Activated CD4-positive, CD25-positive, alpha-beta regulatory T cell treated with anti-CD3 and anti-CD28 coated beads, Interleukin-2, amount 50 U/mL, for 24 hours (primary cell): ENCODE measurements around the gene RCAN3.
A peak's percentile ranks its signal among the peaks of the same experiment; 100 is the strongest.
"Not testable (repeated sequence)": the region's sequence is repeated elsewhere in the genome, so short reads cannot be mapped to it uniquely, and the experiment has no call there.

ENCODE experiments used
- ATAC-seq, 2 donors: fragments of 150-1000 bp; cut with Tn5 transposase; one replicate each; pipeline ENCODE4 v1.10.0; 2021; ENCODE audit warnings: mild to moderate bottlenecking in 1 of 2, moderate library complexity in 1 of 2

The RCAN3 gene

DNA sequence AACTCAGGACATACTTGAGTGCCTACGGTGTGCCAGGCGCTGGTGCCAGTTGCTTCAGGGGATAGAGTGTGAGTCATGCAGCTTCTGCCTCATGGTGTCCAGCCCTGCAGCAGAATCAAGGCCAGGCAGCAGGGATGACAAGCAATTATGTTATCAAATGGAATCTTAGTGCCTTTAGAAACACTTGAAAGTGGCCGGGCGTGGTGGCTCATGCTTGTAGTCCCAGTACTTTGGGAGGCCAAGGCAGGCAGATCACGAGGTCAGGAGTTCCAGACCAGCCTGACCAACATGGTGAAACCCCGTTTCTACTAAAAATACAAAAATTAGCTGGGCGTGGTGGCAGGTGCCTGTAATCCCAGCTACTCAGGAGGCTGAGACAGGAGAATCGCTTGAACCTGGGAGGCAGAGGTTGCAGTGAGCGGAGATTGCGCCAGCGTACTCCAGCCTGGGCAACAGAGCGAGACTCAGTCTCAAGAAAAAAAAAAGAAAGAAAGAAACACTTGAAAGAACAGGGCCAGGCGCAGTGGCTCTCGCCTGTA is 13.1 kb downstream of the RCAN3 start:
- ATAC-seq = not testable (repeated sequence)

DNA sequence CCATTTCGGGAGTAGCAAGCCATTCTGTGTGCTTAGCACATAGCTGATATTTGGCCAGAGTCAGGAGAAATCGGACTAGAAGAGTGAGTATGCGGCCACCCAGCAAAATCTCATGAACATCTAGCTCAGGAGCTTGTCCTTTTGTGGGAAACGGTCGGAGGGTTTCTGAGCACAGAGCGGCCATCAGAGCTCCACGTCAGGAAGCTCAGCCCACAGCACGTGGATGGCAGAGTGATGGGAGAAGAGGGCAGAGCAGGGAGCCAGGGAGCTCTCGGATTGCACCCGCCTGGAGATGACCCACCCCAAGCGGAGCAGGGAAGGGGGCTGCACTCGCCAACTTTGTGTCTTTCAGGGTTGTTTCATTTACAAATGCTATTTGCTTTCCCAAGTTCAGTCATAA is 13.9 kb downstream of the RCAN3 start:
- no peak for ATAC-seq

DNA sequence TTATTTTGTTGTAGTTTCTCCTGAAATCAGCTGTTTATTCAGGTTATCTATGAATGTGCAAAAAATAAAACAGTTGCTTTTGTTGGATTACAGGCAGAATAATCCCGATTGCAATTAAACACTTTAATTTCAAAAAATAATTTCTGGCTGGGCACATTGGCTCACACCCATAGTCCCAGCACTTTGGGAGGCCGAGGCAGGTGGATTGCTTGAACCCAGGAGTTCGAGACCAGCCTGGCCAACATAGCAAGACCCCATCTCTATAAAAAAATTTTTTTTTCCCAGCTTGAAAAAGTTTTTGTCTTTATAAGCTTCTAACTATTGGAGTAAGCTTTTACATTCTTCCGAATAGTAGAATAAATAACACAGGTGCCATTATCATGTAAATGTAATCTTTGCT is 15.3 kb downstream of the RCAN3 start:
- ATAC-seq = no peak

DNA sequence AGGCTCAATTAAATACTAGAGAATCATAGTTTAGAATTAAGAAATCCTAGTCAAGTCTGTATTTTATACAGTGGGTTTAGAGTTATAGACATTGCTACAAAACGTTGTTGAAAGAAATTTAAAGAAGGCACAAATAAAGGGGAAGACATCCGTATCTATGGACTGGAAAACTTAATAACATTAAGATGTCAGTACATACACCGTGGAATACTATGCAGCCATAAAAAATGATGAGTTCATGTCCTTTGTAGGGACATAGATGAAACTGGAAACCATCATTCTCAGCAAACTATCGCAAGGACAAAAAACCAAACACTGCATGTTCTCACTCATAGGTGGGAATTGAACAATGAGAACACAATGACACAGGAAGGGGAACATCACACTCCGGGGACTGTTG is 17.6 kb downstream of the RCAN3 start:
- not testable (repeated sequence) for ATAC-seq

DNA sequence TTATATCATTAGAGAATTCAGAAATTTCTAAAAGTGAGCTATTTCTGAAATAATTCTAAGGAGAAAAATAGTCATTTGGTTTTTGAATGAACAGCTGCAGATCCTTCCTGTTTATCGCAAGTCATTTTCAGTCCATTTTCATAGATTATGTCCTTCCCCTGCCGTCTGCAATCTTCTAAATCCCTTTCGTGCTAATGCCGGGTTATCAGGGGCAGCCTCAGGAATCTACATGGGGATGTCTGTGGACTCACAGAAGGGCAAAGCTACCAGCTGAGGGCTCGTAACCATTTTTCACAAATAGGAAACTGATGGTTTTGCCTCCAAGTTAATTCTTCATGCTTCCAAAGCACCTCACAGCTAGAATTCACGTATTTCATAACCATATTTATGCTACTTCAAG is 23.0 kb downstream of the RCAN3 start:
- ATAC-seq = no peak

DNA sequence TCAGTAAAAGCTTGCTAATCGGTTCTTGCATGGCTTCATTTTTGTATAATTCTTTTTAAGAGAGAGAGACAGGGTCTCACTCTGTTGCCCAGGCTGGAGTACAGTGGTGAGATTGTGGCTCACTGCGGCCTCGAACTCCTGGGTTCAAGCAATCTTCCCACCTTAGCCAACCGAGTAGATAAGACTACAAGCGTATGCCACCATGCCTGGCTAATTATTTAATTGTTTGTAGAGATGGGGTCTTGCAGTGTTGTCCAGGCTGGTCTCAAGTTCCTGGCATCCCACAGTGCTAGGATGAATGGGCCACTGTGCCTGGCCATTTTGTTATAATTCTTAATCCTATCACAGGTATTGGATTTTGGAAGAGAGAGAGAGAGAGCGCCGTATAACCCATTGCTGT is 23.4 kb downstream of the RCAN3 start:
- no peak for ATAC-seq

DNA sequence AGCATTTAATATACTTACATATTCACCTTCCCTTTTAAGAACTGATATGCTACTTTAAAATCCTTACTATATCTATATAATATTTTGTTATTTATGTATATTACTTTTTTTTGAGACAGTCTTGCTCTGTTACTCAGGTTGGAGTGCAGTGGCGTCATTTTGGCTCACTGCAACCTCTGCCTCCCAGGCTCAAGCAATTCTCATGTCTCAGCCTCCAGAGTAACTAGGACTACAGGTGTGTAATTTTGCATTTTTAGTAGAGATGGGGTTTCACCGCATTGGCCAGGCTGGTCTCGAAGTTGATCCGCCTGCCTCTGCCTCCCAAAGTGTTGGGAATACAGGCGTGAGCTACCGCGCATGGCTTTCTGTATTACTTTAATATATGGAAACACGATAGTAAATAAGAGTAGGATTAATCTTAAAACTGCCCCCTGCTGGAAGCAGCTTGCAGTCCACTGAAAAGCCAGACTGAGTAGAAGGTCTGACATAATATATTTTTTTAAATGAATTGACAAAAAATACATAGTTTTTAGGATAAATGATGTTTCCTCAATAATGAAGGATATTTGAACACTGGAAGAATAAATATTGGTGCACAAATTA is 24.4 kb downstream of the RCAN3 start:
- peak; percentile 46 to 67 for ATAC-seq

DNA sequence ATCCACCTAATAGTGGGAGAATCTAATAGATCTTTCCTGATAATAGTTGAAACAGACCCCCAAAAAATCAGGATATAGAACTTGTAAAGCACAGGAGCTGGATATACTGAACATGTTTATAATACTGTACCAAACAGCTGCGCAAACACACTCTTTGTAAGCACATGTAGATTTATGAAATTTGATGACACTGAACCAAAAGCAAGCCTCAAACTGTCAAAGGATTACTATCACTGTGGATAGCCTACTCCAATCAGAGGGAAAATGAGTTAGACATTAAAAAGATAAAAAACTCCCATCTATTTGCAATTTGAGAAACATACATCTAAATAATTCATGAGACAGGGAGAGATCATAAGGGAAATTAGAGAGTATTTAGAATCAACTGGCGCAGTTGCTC is 26.1 kb downstream of the RCAN3 start:
- no peak for ATAC-seq

DNA sequence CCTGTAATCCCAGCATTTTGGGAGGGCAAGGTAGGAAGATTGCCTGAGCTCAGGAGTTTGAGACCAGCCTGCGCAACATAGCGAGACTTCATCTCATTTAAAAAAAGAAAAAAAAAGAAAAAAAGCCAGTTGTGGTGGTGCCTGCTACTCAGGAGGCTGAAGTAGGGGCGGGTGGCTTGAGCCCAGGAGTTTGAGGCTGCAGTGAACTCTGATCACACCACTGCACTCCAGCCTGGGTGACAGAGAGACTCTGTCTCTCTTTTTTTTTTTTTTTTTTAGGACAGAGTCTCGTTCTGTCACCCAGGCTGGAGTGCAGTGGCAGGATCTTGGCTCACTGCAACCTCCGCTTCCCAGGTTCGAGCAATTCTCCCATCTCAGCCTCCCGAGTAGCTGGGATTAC is 26.7 kb downstream of the RCAN3 start:
- not testable (repeated sequence) for ATAC-seq

DNA sequence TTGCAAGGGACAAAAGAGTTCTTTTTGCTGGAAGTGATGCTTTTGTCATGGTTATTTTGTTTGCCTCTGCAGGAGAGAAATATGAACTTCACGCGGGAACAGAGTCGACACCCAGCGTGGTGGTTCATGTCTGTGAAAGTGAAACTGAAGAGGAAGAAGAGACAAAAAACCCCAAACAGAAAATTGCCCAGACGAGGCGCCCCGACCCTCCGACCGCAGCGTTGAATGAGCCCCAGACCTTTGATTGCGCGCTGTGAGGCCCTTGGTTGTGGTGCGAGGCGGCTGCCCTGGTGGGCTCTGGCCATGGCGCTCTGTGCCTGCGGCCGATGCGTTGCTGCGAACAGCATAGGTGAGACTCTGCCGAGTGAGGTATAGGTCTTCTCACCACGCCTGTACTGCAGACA is 32.4 kb downstream of the RCAN3 start:
- peak; percentile 60 to 61 for ATAC-seq

DNA sequence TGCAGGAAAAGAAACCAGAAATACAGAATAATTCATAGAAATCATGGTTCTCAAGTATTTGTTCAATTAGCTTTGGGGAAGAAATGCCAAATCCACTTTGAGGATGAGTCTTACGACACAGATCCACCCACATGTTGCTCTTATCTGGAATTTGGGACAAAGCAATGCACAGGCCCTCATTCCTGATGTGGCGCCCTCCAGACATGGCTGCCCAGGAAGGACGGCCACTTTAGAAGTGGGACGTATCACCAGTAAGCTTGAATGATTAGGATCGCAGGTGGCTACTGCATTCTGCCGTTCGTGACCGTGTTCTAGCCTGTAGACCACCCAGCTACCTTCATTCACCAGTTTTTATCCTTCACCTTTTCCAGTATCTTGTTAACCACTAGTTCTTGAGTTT is 33.1 kb downstream of the RCAN3 start:
- ATAC-seq = no peak

DNA sequence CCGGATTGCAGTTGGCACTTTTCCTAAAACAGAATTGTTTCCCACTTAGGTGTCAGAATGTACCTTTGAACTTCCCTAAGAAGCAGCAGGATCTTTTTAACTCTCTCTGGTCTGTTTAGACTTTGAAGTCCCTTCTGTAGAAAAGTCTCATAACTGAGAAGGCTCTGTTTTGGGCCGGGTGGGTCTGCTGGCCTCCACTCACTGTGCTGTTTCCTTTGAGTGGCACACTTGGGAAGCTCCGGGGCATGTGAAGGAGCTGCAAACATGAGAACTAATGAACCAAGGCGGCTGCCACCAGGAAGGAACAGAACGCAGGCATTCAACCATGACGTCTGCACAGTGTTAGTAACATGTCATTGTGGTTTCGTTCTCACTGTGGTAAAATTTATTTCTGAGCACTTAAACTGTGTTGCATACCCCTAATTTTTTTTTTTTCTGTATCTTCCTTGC is 33.8 kb downstream of the RCAN3 start:
- ATAC-seq = peak; percentile 51 to 65

DNA sequence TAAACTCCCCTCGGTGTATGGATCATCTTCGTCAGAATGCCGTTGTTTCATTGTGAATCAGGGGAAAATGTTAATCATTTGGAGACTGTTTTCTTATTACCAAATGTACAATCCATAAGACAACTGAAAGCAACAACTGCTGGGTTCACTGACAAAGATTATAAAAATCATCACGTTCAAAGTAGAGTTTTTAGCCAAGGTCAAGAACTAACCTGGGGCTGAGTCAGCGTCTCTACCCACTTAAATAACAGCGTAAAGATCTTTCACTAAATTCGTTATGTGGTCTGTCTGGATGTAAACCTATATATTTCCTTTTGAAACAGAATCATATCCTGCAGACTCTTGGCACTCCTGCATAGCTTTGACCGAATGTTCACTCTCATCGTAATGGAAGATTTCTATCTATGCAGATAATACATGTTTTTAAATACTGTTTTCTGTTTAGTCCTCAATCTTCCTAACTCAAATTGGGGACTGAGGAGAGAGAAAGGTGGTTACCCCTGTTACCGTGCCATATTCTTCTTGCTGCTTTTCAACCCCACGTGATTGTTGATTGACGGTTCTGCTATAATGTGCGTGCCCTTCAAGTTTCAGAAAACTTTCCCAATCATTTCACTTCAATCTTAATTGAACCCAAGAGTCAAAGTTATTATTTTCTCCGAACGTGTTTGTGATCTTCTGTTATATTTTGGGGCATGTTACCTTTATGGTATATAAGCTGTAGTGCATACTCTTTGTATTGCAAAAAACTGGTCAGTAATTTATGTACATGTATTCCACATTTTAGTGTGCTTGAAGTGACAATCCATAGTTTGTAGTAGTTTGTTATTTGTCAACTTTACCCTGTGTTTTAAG is 37.6 kb downstream of the RCAN3 start:
- ATAC-seq = peak; percentile 59 to 64

DNA sequence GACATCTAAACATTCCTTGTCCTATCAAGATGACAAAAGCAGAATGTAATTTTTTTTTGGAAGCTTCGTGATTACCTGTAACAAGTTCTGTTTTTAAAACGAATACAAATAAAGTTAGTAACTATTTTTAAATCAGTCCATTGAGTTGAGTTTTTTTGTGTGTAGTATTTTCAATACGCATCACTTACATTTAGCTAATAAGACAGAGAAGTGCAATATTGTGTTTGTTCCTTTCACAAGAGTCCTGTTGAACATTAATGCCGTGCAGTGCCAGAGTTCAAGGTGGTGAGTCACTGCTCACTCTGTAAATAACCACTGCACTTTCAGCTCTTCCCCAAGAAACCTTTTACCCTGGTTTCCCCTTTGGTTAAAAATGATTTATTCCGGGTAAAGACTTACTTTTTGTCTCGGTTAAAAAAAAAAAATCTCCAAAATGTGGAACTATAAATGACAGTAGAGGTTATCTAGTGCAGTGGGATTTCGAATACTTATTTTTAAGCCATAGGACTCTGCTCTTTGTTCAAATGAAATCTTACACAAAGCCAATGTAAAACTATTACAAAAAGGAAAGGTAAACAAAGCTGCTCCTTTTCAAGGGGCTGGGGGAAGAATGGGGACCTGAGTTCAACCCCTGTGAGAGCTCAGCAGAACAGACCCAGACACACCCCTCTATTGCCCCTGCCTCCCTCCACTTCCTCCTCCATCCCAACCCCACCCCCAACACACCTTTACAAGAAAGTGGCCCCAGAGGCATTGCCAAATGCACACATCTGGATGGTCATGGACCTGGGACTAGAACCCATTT is 38.5 kb downstream of the RCAN3 start:
- peak; percentile 62 to 73 for ATAC-seq

DNA sequence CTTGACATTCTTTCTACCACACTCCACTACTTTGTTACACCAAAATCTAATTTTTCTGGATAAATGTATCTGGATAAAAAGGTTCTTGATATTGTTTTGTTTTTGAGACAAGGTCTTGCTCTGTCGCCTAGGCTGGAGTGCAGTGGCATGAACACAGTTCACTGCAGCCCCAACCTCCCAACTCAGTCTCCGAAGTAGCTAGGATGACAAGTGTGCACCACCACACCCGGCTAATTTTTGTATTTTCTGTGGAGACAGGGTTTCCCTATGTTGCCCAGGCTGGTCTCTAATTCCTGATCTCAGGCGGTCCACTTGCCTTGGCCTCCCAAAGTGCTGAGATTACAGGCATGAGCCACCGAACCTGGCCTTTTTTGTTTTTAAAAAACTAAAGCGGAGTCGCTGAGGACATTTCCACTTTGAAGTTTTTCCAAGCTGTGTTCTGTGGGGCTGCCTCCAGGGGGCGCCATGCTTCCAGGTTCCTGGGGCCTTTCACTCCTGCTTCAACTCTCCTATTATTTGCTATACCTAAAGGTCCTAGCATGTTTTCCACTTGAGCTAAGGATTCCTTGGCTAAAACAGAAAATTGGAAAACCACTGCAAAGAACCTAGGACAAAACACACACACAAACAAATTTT is 39.2 kb downstream of the RCAN3 start:
- no peak for ATAC-seq

DNA sequence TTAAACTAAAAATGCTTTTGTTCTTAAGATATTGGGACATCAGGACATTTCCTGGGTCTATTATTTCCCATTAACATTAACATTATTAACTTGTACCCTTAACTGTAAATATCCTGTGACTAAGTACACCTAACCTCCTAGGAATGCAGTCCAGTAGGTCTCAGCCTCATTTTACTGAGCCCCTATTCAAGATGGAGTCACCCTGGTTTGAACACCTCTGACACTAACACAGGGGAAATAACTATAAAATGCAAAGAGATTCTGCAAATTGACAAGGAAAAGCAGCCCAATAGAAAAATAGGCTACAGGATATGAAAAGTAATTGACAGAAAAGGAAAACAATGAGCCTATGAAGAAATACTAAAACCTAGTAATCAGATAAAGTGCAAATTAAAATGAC is 41.6 kb downstream of the RCAN3 start:
- ATAC-seq = no peak

DNA sequence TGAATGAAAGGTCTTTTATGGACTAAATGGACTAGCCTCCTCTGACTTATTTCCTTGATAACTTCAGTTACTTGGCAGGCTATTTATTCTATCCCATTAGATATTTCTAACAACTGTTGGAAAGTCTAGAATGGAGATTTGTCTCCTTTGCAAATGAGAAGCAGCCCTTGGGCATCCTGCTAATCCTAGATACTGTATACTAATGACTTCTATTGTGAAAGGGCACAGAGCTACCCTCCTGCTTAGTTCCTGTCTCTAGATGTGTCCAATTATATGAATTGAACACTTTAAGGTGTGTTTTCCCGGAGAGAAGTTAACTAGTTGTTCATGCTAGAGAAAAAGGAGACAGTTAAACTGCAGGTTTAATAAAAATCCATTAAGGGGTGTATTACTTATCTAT is 43.0 kb downstream of the RCAN3 start:
- no peak for ATAC-seq

DNA sequence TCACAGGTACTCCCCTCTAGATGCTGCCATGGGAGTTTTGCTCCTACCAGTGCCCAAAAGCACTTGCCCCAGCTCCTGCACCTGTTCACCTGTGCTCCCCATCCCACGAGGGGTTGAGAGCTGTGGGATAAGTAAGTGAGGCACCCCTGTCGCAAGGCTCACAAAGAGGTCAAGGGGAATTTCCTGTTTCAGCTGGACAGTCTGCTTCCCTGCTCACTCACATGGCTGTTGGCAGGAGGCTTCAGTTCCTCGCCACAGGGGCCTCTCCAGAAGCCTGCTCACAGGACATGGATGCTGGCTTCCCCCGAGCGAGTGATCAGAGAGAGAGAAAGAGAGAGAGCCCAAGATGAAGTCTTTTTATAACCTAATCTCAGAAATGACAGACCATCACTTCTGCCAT is 44.6 kb downstream of the RCAN3 start:
- no peak for ATAC-seq

DNA sequence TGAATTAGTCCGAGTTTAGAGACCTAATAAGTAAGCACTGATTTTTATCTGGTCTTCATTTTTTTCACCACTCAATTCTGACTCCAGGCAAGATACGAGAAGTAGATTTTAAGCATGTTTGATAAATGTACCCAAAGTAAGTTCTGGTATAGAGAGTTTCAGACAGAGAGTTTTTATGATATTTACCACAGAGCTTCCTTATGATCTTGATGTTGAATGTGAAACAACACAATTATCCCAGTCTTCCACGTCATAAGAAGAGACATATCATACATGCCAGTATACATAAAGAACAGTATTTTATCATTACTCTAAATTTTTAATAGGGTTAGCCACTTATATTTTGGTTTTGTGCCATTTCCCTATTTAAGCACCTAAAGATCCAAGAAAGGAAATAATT is 45.4 kb downstream of the RCAN3 start:
- no peak for ATAC-seq

DNA sequence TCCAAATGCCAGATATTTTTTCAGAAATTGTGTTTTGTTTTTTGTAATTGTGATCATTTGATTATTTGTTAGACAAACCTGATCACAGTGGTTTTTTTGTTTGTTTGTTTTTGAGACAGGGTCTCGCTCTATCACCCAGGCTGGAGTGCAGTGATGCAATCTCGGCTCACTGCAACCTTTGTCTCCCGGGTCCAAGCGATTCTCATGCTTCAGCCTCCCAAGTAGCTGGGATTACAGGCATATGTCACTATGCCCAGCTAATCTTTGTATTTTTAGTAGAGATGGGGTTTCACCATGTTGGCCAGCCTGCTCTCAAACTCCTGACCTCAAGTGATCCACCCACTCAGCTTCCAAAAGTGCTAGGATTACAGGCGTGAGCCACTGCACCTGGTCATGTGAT is 46.6 kb downstream of the RCAN3 start:
- ATAC-seq = not testable (repeated sequence)

DNA sequence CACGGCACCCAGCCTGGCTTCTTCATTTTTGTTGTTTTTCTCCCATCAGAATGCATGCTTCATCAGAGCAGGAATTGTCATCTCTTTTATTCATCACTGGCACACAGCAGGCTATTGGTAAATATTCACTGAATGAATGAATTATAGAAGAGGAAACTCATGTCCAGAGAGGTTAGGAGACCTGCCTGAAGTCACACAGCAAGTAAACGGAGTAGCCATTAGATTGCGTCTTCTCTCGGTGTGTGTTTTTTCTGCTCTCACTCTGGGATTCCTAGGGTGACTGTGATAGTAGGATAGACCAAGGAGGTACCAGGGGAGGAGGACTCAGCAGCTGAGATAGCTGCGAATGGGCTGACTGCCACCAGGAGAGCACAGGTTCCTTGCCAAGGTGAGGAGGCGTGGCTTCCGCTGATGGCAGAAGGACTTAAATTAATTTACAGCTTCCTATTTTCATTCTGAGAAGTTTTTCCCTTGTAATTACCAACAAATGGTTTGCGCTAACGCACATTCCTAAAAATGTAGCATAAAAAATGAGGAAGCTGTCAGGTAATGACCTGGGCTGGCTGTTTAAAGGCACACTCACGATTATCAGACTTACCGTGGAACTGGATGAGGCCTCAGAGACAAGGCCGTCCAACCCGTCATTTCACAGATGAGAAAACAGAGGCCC is 48.8 kb downstream of the RCAN3 start:
- no peak for ATAC-seq

DNA sequence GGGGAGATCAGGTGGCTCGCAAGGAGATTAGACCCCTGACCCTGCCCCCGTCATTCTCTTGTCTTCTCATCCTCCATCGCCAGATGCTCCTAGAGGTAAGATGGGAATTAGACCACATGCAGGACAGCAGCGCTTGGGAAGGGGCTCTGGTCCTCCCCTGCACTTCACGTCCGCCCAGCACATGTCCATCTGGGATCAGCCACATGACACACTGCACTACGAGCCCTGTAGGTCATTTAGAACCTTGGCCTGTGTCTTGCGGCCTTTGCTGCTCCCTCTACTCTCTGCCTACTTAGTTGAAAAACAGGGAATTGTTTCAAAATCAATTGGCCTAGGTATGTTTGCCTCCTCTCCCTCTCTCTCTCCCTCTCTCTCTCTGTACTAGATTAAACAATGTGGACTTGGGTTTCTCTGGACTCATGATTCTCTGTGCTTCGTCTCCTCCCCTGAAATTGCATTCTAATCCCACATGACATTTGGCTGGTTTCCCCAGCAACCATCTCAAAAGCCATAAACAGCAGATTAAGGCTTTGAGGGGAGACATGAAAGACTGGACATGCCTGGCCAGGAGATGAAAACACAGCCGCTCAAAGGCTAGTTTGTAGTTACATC is 49.4 kb downstream of the RCAN3 start:
- ATAC-seq = no peak
